ENCODE data around the gene PNPLA3.

PNPLA3 gene

GRCh38 chr22:43909708-43910107, 13.9 kb upstream of the PNPLA3 start:
- H3K9me3 ChIP-seq, result no peaks in the 10 kb centered on the region
- TF ChIP-seq, protein P1, sequence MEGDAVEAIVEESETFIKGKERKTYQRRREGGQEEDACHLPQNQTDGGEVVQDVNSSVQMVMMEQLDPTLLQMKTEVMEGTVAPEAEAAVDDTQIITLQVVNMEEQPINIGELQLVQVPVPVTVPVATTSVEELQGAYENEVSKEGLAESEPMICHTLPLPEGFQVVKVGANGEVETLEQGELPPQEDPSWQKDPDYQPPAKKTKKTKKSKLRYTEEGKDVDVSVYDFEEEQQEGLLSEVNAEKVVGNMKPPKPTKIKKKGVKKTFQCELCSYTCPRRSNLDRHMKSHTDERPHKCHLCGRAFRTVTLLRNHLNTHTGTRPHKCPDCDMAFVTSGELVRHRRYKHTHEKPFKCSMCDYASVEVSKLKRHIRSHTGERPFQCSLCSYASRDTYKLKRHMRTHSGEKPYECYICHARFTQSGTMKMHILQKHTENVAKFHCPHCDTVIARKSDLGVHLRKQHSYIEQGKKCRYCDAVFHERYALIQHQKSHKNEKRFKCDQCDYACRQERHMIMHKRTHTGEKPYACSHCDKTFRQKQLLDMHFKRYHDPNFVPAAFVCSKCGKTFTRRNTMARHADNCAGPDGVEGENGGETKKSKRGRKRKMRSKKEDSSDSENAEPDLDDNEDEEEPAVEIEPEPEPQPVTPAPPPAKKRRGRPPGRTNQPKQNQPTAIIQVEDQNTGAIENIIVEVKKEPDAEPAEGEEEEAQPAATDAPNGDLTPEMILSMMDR (IDR thresholded peaks at IDR 0.05), result no peak
- no peak overlapping the region for H3K4me3 ChIP-seq
- H3K36me3 ChIP-seq, result no peaks in the 10 kb centered on the region
- no peaks in the 10 kb centered on the region for H3K4me1 ChIP-seq
- no peak for DNase-seq
- peaks cover 0 to 40% of the 10 kb centered on the region in 2 donors for H3K27me3 ChIP-seq
- H3K27ac ChIP-seq, result no peak overlapping the region
- intact Hi-C loops (cut with DNase I; ENCODE audit: low total_unique reads), result no loop called here

DNA sequence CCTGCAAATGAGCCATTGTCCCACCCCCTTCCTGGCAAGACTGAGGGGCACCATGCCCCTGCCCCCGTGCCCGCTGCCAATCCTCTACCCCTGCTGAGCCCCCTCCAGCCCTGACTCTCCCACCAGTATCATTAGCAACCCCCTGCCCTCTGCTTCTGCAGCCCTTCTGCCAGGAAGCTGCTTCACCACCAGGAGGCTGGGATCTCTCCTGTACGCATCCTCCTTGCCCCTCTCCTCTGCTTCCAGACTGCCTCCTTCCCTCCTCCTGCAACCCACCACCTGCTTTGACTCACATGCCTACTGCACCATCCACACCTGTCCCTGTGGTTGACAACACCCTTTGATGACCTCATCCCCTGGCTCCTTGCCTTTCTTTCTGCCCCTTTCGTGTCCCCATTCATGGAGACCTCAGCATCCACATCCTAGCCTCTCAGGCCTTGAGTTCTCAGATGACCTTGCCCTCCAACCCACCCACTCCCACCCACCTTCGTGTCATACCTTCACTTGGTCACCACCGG, 13.4 kb upstream of the PNPLA3 start:
- Histone ChIP-seq H3K4me3 (no peak overlapping the region), H3K4me1 (no peaks in the 10 kb centered on the region), H3K36me3 (no peaks in the 10 kb centered on the region), H3K27me3 (peaks cover 0 to 38% of the 10 kb centered on the region in 2 donors), H3K27ac (no peak overlapping the region), H3K9me3 (no peaks in the 10 kb centered on the region)
- intact Hi-C loops (cut with DNase I; ENCODE audit: low total_unique reads), result no loop called here
- TF ChIP-seq, protein P1 (IDR thresholded peaks at IDR 0.05), result no peak
- DNase-seq, result no peak

GRCh38 chr22:43911351-43911750, 12.3 kb upstream of the PNPLA3 start:
- Histone ChIP-seq H3K4me3 (no peak overlapping the region), H3K36me3 (no peaks in the 10 kb centered on the region), H3K27me3 (peaks cover 0 to 38% of the 10 kb centered on the region in 2 donors), H3K4me1 (no peaks in the 10 kb centered on the region), H3K27ac (no peak overlapping the region), H3K9me3 (peaks cover 0 to 4% (median 0%) of the 10 kb centered on the region in 3 donors)
- DNase-seq, result no peak
- intact Hi-C loops (cut with DNase I; ENCODE audit: low total_unique reads), result no loop called here
- TF ChIP-seq, protein P1 (IDR thresholded peaks at IDR 0.05), result no peak

- Histone ChIP-seq H3K27ac (no peak overlapping the region), H3K9me3 (peaks cover 0 to 4% (median 0%) of the 10 kb centered on the region in 3 donors), H3K27me3 (peaks cover 0 to 59% of the 10 kb centered on the region in 2 donors), H3K36me3 (no peaks in the 10 kb centered on the region), H3K4me3 (no peak overlapping the region), H3K4me1 (no peaks in the 10 kb centered on the region)
- TF ChIP-seq, protein P1 (IDR thresholded peaks at IDR 0.05), result no peak
- no peak for DNase-seq
- intact Hi-C loops (cut with DNase I; ENCODE audit: low total_unique reads), result no loop called here
Observed at GRCh38 chr22:43917521-43917920, 6.1 kb upstream of the PNPLA3 start.

- Histone ChIP-seq H3K36me3 (no peaks in the 10 kb centered on the region), H3K27me3 (peaks cover 0 to 75% of the 10 kb centered on the region in 2 donors), H3K4me3 (no peak overlapping the region), H3K4me1 (peaks cover 0 to 16% (median 13%) of the 10 kb centered on the region in 4 donors), H3K9me3 (peaks cover 0 to 4% (median 0%) of the 10 kb centered on the region in 3 donors), H3K27ac (no peak overlapping the region)
- TF ChIP-seq, protein P1 (IDR thresholded peaks at IDR 0.05), result no peak
- intact Hi-C loops (cut with DNase I; ENCODE audit: low total_unique reads), result no loop called here
- DNase-seq, result no peak
Observed at GRCh38 chr22:43919106-43919973, 4.3 kb upstream of the PNPLA3 start.
